GOT3 (cell line): ENCODE results near the gene COMMD3.

Experiments used
- DNase-seq: peaks from one replicate; lab custom pipeline; 2025; ENCODE audit warnings: mixed read lengths; lab: John Stamatoyannopoulos, UW

Gene COMMD3

DNA sequence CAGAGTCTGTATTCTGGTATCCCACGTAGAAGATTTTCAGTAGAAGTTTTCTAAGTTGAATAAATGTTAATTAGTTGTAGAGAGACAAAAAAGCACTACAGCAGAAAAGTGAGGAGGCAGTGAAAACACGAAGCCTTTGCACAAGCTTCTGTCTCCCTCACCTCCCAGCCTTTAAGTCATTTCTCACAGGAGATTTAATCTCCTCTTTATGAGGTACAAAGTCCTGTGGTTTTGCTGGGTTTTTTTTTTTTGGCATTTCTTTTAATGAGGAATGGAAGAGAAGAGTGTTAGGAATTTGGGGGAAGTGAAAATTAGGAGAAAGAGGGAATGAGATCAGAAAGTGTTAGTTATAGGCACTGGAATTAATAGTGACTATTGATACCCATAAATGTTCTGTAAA is 50.6 kb downstream of the COMMD3 start:
- no peak for DNase-seq

DNA sequence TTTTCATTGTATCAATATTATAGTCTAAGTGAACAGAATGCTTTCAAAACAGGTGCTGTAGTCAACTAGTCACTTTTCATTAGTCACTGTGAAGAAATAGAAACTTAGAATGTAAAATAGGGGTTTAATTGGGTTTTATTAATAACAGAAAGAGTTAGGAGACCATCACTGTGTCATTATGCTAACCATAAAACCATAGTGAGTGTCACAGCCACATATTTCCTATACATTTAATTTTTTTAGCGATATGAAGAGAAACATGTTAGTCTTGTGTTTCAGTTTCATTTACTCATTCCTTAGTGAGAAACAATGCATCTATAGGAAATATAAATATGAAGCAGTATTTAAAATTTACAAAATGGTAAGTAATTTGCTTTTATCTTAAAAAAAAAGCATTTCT is 51.3 kb downstream of the COMMD3 start:
- no peak for DNase-seq

DNA sequence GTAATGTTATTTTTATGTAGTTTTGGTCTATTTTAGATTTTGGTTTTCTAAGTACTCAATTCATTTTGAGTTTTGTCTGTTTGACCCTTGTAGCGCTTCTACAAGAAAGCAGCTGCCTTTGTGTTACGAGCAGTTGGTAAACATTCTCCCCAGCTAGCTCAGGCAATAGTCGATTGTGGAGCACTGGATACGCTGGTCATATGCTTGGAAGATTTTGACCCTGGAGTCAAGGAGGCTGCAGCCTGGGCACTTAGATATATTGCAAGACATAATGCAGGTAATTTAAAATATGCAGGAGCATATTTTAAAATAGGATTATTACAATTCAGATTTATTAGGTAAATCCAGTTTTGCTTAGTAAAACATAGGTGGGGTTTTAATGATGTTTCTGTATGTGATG is 52.2 kb downstream of the COMMD3 start:
- DNase-seq, result no peak

DNA sequence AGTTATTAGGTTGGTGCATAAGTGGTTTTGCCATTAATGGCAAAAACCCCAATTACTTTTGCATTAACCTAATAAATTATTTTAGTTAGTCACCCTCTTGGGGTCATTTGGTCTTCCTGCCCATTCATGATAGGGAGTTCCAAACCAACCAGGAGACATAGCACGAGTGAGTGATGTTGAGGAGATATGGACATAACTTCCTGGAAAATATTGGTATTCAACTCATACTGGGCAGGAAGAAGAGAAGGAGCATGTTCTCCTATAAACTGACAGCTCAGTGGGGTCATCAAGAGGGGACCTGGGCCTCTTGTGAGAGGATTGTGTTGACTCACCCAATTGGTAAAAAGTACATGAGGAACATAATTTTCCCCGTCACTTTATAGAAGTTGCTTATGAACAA is 52.8 kb downstream of the COMMD3 start:
- no peak for DNase-seq

DNA sequence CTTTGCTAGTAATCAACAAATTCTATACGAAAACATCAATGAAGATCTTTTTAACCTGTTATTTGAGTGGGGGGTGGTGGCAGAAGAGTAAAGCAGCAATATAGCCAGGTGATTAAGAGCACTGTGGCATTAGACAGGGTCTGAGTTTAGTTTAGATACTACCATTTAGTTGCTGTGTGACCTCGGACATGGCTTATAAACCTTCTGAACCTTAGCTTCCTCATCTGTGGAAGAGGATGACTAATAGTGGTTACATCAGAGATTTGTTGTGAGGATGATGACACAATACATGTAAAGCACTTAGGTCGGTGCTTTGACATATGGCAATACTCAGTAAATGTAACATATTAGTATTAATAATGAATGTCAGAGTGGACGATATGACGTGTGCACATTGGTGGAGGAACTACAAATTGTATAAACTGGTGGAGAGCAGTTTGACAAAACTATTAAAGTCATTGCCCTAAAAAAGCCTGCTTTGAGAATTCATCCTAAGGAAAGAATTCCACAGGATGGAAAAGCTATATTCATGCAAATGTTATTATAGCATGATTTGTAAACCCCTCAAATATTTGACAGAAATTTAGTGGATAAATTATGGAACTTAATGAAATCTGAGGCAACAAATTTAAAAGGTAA is 53.4 kb downstream of the COMMD3 start:
- DNase-seq, result no peak
